Pancreas (tissue), 10 donors: ENCODE measurements around the gene CDC42EP5. TPM values are rescaled to one million over a fixed set of nuclear protein-coding genes. Genes with fewer than 3 reads are reported as not detected.

ENCODE experiments used
- ATAC-seq, 4 donors: fragments of 200-7000 bp; cut with Tn5 transposase; one replicate each; pipeline versions ENCODE4 v1.8.0 to v1.9.1; 2020; ENCODE audit warnings: mild to moderate bottlenecking in 4 of 4, moderate library complexity in 4 of 4
- DNase-seq, 6 donors: peaks; one replicate each; pipeline ENCODE4 v3.0.0-alpha.2; 2020
- FAIRE-seq: peaks from 2 replicates; lab custom pipeline; 2012; peaks lifted over from hg19 to GRCh38; lab: Jason Lieb, UNC
- H3K27ac ChIP-seq, 4 donors: fragments of 200-600 bp; sonication (generic); 1 replicate in 3 of 4; 2 replicates in 1 of 4; pipeline versions ENCODE4 v1.5.0 to v1.8.0; 2020
- H3K27me3 ChIP-seq, 4 donors: fragments of 200-600 bp; one replicate each; pipeline ENCODE4 v1.8.0; 2021
- H3K36me3 ChIP-seq, 3 donors: fragments of 200-600 bp; sonication (generic) in 1 of 3; one replicate each; pipeline versions ENCODE4 v1.5.0 to v1.8.0; 2020 to 2021
- H3K4me1 ChIP-seq, 3 donors: fragments of 200-600 bp; one replicate each; pipeline ENCODE4 v1.8.0; 2021
- H3K4me3 ChIP-seq, 4 donors: fragments of 200-600 bp; sonication (generic) in 2 of 4; one replicate each; pipeline versions ENCODE4 v1.5.0 to v1.8.0; 2020 to 2021
- H3K9me3 ChIP-seq, 4 donors: fragments of 200-600 bp; one replicate each; pipeline ENCODE4 v1.8.0; 2021
- WGBS, 2 donors: extraction: QIAGEN DNeasy Blood & Tissue Kit; methylation state at CpG; one replicate each; pipeline ENCODE4 v1.1.7; 2013; 5-methylcytosine and 5-hydroxymethylcytosine counted together
- intact Hi-C, 3 donors: fragments of 100-400 bp; cut with DNase I; formaldehyde crosslinking; loops; one replicate each; pipeline versions ENCODE4 v1.11.1 to v1.14.2; 2022
- polyA plus RNA-seq, 2 donors: library from polyadenylated mRNA; stranded (reverse); fragments of 200-250 nt; gene quantifications; one replicate each; pipeline ENCODE4 v1.2.3, GENCODE V29; 2013
- total RNA-seq, 6 donors: library from RNA; stranded (reverse); fragmentation: NEBNext Ultra II Directional in 4 of 6; extraction: Animal tissue kit (Norgen Biotek cat#: 25700) in 4 of 6; gene quantifications; one replicate each; pipeline versions ENCODE4 v1.2.1 to v1.2.4, GENCODE V29; 2021 to 2023
- TF ChIP-seq, protein P1 (sequence below), 4 donors: fragments of 200-600 bp; sonication (generic) in 3 of 4; IDR thresholded peaks; one replicate each; pipeline versions ENCODE4 v1.5.0 to v1.8.0; 2021; ENCODE audit warnings: antibody characterized with exemption in 4 of 4
- donor health status: healthy with polysubstance abuse.
- donor health status: DM: no; HTN: no; CAD: no; lungs with moderate emphysema.
- donor health status: DM: no; HTN: no; CAD: no.
- donor health status: control.
- donor health status: control.
- donor health status: Bipolar disorder and iron deficiency.
- donor health status: DM: yes; HTN: yes; CAD: no.
- donor health status: DM: no; HTN: no; CAD: no.
- donor health status: DM: no; HTN: no; CAD: no.
- donor health status: DM: yes; HTN: yes; CAD: no.

The CDC42EP5 gene
- total and polyA plus RNA-seq, 8 donors: 7.5 to 48.0 (median 15.7) TPM

DNA sequence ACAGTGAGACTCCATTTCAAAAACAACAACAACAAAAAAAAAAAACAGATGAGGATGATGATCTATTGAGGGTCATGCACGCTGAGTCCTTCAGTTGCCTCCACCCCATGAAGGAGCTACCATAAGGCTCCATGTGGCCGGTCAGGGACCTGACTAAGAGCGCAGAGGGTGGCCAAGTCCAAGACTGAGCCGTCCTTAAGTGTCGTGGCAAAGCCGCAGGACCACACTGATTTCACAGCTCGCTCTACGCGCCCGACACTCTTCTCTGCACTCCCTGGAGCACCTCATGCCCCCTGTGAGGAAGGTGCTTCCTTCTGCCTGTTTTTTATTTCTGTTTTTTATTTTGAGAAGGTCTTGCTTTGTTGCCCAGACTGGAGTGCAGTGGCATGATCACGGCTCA lies 45.5 kb downstream of the CDC42EP5 start:
- Histone ChIP-seq H3K27ac (no peak overlapping the region), H3K27me3 (no peaks in the 10 kb centered on the region), H3K9me3 (no peaks in the 10 kb centered on the region), H3K4me1 (peaks cover 6 to 17% (median 14%) of the 10 kb centered on the region in 3 donors), H3K36me3 (no peaks in the 10 kb centered on the region), H3K4me3 (no peak overlapping the region)
- FAIRE-seq (no peak), ATAC-seq (no peak), DNase-seq (no peak)
- TF ChIP-seq, protein P1, sequence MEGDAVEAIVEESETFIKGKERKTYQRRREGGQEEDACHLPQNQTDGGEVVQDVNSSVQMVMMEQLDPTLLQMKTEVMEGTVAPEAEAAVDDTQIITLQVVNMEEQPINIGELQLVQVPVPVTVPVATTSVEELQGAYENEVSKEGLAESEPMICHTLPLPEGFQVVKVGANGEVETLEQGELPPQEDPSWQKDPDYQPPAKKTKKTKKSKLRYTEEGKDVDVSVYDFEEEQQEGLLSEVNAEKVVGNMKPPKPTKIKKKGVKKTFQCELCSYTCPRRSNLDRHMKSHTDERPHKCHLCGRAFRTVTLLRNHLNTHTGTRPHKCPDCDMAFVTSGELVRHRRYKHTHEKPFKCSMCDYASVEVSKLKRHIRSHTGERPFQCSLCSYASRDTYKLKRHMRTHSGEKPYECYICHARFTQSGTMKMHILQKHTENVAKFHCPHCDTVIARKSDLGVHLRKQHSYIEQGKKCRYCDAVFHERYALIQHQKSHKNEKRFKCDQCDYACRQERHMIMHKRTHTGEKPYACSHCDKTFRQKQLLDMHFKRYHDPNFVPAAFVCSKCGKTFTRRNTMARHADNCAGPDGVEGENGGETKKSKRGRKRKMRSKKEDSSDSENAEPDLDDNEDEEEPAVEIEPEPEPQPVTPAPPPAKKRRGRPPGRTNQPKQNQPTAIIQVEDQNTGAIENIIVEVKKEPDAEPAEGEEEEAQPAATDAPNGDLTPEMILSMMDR (IDR thresholded peaks at IDR 0.05): no peak
- intact Hi-C loops: no loop called here
- WGBS, 2 donors: 82% methylated on average over 11 of the region's 11 CpGs

DNA sequence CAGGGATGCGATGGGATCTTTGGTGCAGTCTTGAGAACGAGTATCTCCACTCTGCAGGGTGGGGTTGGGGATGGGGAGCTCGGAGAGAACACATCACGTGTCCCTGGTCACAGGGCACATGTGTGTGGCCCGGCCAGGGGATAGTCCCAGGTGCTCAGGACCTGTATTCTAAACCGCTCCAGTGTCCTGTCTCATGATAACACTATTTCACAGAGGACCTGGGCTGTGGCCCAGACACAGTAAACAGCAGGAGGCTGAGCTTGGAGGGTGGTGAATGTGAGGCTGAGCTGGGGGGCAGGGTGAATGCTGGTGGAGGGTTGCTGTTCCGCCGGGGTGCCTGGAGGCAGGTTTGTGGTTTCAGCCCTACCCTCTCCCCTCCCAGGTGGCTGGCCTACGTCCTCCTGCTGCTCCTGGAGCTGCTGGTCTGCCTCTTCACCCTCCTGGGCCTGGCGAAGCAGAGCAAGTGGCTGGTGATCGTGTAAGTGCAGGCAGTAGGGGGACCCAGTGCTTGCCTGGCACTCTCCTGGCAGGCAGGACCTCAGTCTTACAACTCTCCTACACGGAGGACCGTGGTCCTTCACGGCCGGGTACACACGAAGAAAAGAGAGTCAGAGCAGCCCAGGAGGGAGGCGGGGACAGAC lies 46.7 kb downstream of the CDC42EP5 start:
- peaks cover under 1 to 8% (median 4%) of the 10 kb centered on the region in 3 donors for H3K4me1 ChIP-seq
- FAIRE-seq: no peak
- TF ChIP-seq, protein P1 (IDR thresholded peaks at IDR 0.05): no peak
- no peak overlapping the region for H3K4me3 ChIP-seq
- 46 to 58% methylated on average over 16 to 17 of the region's 17 CpGs for WGBS, 2 donors
- no peak for DNase-seq
- H3K27me3 ChIP-seq: no peaks in the 10 kb centered on the region
- H3K36me3 ChIP-seq: no peaks in the 10 kb centered on the region
- intact Hi-C loops: no loop called here
- H3K27ac ChIP-seq: no peak overlapping the region
- H3K9me3 ChIP-seq: no peaks in the 10 kb centered on the region
- ATAC-seq: no peak

DNA sequence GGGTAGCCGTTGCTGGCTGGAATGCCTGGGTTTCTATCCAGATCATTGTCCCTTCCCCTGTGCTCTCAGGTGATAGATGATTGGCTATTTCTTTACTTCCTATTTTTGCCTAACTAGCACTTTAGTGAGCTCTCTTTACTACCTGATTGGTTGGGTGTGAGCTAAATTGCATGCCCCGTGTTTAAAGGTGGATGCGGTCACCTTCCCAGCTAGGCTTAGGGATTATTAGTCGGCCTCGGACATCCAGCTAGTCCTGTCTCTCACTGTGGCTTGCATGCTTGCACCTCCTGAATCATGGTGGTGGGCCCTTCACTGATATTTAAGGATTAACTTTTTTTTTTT lies 47.7 kb downstream of the CDC42EP5 start:
- Histone ChIP-seq H3K27me3 (no peaks in the 10 kb centered on the region), H3K9me3 (no peaks in the 10 kb centered on the region), H3K4me1 (peaks cover 0 to 3% (median 0%) of the 10 kb centered on the region in 3 donors), H3K4me3 (no peak overlapping the region), H3K36me3 (no peaks in the 10 kb centered on the region), H3K27ac (no peak overlapping the region)
- WGBS, 2 donors: 66 to 75% methylated on average over 5 of the region's 5 CpGs
- TF ChIP-seq, protein P1 (IDR thresholded peaks at IDR 0.05): no peak
- DNase-seq (no peak), FAIRE-seq (no peak), ATAC-seq (no peak)
- intact Hi-C loops: no loop called here

DNA sequence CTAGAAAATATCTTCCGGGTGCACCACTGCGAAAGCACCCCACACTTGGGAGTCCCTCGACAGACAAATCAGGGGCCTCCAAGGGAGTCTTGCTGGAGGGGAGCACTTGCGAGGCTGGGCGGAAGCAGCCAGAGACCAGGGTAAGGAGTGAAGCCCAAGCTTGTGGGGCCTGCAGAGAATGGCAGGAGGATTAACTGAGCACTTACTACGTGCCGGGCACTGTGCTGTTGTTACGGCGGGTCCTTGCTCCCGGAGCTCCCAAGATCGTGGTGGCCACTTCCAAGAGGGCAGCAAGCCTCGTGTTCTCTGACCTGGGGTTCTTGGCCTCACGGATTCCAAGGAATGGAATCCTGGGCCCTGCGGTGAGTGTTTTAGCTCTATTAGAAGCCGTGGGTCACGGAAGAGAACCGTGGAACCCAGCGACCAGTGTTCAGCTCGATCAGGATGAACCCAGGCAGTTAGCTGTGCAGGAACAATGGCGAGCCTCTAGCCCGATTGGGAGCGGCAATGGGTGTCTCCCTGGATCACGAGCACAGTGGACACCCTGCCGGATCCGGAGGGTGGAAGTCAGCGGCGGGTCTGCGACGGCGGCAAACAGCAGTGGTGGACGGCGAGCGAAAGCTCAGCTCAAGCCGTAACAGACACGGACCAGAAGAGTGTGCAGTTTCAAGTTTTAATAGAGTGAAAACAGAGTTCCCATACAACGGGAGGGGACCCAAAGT lies 48.3 kb downstream of the CDC42EP5 start:
- DNase-seq: no peak
- H3K4me1 ChIP-seq: no peaks in the 10 kb centered on the region
- 82 to 83% methylated on average over 36 of the region's 36 CpGs for WGBS, 2 donors
- intact Hi-C loops: no loop called here
- no peak for ATAC-seq
- TF ChIP-seq, protein P1 (IDR thresholded peaks at IDR 0.05): no peak
- H3K4me3 ChIP-seq: no peak overlapping the region
- no peaks in the 10 kb centered on the region for H3K27me3 ChIP-seq
- H3K27ac ChIP-seq: no peak overlapping the region
- H3K36me3 ChIP-seq: no peaks in the 10 kb centered on the region
- no peak for FAIRE-seq
- H3K9me3 ChIP-seq: no peaks in the 10 kb centered on the region

DNA sequence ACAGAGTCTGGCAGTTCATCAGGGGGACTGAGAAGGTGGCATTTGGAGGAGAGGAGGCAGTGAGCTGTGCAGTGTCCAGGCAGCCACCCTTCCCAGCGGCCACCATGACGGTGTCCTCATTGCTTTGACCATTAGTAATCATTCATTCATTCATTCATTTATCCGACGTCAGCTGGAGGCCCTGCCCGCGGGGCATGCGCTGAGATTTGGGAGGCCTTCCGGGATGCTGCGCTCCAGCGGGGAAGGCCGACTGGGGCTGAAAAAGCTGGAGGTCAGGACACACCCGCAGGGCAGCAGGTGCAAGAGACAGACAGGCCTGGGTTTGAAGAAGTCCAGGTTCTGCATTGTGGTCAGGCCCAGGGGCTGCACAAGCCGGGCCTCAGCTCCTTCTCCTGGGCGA lies 48.9 kb downstream of the CDC42EP5 start:
- Histone ChIP-seq H3K4me1 (no peaks in the 10 kb centered on the region), H3K9me3 (no peaks in the 10 kb centered on the region), H3K36me3 (no peaks in the 10 kb centered on the region), H3K27me3 (no peaks in the 10 kb centered on the region), H3K27ac (no peak overlapping the region), H3K4me3 (no peak overlapping the region)
- TF ChIP-seq, protein P1 (IDR thresholded peaks at IDR 0.05): no peak
- intact Hi-C loops: no loop called here
- 79 to 83% methylated on average over 14 of the region's 14 CpGs for WGBS, 2 donors
- FAIRE-seq: no peak
- DNase-seq: no peak
- ATAC-seq: no peak
